ENCODE results near the gene EDIL3. TPM values are rescaled to one million over a fixed set of nuclear protein-coding genes. Genes with fewer than 3 reads are reported as not detected.

EDIL3 gene
- total and polyA plus RNA-seq, 2 donors (not counting 3 experiments of a cell fraction or from before 2014, with no cell fraction given): 9.1 to 28.8 TPM

DNA sequence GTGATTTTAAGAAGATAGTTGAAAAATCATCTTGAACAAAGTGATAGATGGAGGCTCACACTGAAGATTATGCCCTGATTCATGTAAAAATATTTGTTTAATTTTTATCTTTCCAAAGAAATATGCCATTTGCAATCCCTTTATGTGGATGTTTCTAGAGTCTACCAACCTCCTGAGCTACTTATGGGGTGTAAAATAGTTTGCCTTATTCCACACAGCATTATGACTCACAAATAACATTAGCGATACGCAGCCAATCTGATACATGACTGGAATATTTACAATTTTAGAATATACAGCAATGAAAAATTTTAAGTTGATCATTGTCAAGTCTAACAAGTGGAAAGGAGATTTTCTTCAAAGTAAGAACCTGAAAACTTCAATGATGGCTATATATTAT lies 327.5 kb downstream of the EDIL3 start:
- no peaks in the 10 kb centered on the region for H3K27me3 ChIP-seq (ENCODE audit: control insufficient read depth in 2 of 2, insufficient read depth in 2 of 2, low read length in 2 of 2)
- no peaks in the 10 kb centered on the region for H4K20me1 ChIP-seq (replicated peaks; ENCODE audit: control insufficient read depth, extremely low read depth, insufficient read depth, low read length)
- H3K9me1 ChIP-seq (replicated peaks; ENCODE audit: control insufficient read depth, extremely low read depth, insufficient read depth, low read length): no peaks in the 10 kb centered on the region
- H3K9ac ChIP-seq (replicated peaks; ENCODE audit: extremely low read depth, insufficient read depth, low read length): no peak overlapping the region
- no peaks in the 10 kb centered on the region for H3K9me3 ChIP-seq (replicated peaks; ENCODE audit: control insufficient read depth, insufficient read depth, low read length)
- dilution Hi-C loops (cut with MboI; ENCODE audit: extremely low pct_ligation_motif_present, low sequenced_read_pairs): no loop called here
- H3K79me2 ChIP-seq (ENCODE audit: control insufficient read depth, insufficient read depth, low read length): no peaks in the 10 kb centered on the region
- DNase-seq (ENCODE audit: low read depth, low spot score) (no peak), FAIRE-seq (no peak)
- no peak overlapping the region for H3K4me3 ChIP-seq (replicated peaks in 1 of 3; ENCODE audit: insufficient read depth in 1 of 3, low read depth in 1 of 3, low read length in 3 of 3)
- no TSS peak for BruUV-seq (replicated peaks)
- ChIA-PET POLR2A (no interaction called here), CTCF (no interaction called here)
- H3K36me3 ChIP-seq (ENCODE audit: control insufficient read depth in 2 of 2, extremely low read depth in 1 of 2, insufficient read depth in 2 of 2, low read length in 2 of 2): no peaks in the 10 kb centered on the region
- no peak overlapping the region for H2AFZ ChIP-seq (ENCODE audit: low read depth, low read length)
- no peak overlapping the region for H3K4me2 ChIP-seq (ENCODE audit: insufficient read depth, low read length)
- no peaks in the 10 kb centered on the region for H3K4me1 ChIP-seq (ENCODE audit: control insufficient read depth, extremely low read depth, insufficient read depth, low read length)
- TF ChIP-seq POLR2A (IDR thresholded peaks at IDR 0.05; ENCODE audit: low read depth, low read length) (no peak), FOS (IDR thresholded peaks at IDR 0.05; ENCODE audit: borderline replicate concordance, insufficient read depth, low read length) (no peak), MYC (IDR thresholded peaks at IDR 0.05; ENCODE audit: low read depth, low read length) (no peak), JUN (IDR thresholded peaks at IDR 0.05; ENCODE audit: borderline replicate concordance, insufficient read depth, insufficient read length, low read depth) (no peak), EZH2 (IDR thresholded peaks at IDR 0.05; ENCODE audit: borderline replicate concordance, low read depth, low read length, severe bottlenecking) (no peak), POLR2AphosphoS5 (IDR thresholded peaks at IDR 0.05; ENCODE audit: insufficient read depth, low read depth, low read length) (no peak), GATA2 (IDR thresholded peaks at IDR 0.05; ENCODE audit: insufficient read depth, insufficient read length, low read depth, low read length) (no peak)
- TF ChIP-seq, protein P1, sequence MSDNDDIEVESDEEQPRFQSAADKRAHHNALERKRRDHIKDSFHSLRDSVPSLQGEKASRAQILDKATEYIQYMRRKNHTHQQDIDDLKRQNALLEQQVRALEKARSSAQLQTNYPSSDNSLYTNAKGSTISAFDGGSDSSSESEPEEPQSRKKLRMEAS (IDR thresholded peaks at IDR 0.05; ENCODE audit: insufficient read depth, insufficient read length): no peak
- TF ChIP-seq, protein P2, sequence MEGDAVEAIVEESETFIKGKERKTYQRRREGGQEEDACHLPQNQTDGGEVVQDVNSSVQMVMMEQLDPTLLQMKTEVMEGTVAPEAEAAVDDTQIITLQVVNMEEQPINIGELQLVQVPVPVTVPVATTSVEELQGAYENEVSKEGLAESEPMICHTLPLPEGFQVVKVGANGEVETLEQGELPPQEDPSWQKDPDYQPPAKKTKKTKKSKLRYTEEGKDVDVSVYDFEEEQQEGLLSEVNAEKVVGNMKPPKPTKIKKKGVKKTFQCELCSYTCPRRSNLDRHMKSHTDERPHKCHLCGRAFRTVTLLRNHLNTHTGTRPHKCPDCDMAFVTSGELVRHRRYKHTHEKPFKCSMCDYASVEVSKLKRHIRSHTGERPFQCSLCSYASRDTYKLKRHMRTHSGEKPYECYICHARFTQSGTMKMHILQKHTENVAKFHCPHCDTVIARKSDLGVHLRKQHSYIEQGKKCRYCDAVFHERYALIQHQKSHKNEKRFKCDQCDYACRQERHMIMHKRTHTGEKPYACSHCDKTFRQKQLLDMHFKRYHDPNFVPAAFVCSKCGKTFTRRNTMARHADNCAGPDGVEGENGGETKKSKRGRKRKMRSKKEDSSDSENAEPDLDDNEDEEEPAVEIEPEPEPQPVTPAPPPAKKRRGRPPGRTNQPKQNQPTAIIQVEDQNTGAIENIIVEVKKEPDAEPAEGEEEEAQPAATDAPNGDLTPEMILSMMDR (IDR thresholded peaks at IDR 0.05; ENCODE audit: extremely low read depth in 1 of 2, insufficient read depth in 1 of 2, low read depth in 1 of 2, low read length in 2 of 2): no peak
- intact Hi-C loops (cut with micrococcal nuclease): no loop called here
- no peak overlapping the region for H3K27ac ChIP-seq (ENCODE audit: insufficient read depth, low read depth, low read length)
